ENCODE data around the gene SLC2A5.
"Not testable (repeated sequence)": the region's sequence is repeated elsewhere in the genome, so short reads cannot be mapped to it uniquely, and the experiment has no call there.

SLC2A5 gene

GRCh38 chr1:9069326-9070100, at the start of gene SLC2A5:
TSS of gene SLC2A5 (minus strand) at chr1:9069635. CDS start at chr1:9069536, 99 bp downstream.
- DNase-seq (ENCODE audit: low spot score), result no peak

GRCh38 chr1:9118186-9118585, 48.8 kb upstream of the SLC2A5 start:
- no peak for DNase-seq (ENCODE audit: low spot score)

- no peak for DNase-seq (ENCODE audit: low spot score)
These were observed 46.1 kb upstream of the SLC2A5 start for GRCh38 chr1:9115351-9116205.

- peak; percentile 55 for DNase-seq (ENCODE audit: low spot score)
These were observed 43.8 kb upstream of the SLC2A5 start for GRCh38 chr1:9112961-9113880.

- DNase-seq (ENCODE audit: low spot score), result peak; percentile 42
These were observed 42.5 kb upstream of the SLC2A5 start for GRCh38 chr1:9111957-9112356.

- no peak for DNase-seq (ENCODE audit: low spot score)
These were observed 41.9 kb upstream of the SLC2A5 start for GRCh38 chr1:9111357-9111691.

GRCh38 chr1:9110669-9111356, 41.4 kb upstream of the SLC2A5 start:
- peak; percentile 97 for DNase-seq (ENCODE audit: low spot score)

- DNase-seq (ENCODE audit: low spot score), result no peak
These were observed 38.7 kb upstream of the SLC2A5 start for GRCh38 chr1:9108056-9108665.

- DNase-seq (ENCODE audit: low spot score), result no peak
These were observed 37.7 kb upstream of the SLC2A5 start for GRCh38 chr1:9107136-9107535.

- no peak for DNase-seq (ENCODE audit: low spot score)
These were observed 36.9 kb upstream of the SLC2A5 start for GRCh38 chr1:9106286-9106685.

- no peak for DNase-seq (ENCODE audit: low spot score)
These were observed 36.0 kb upstream of the SLC2A5 start for GRCh38 chr1:9105336-9105867.

- peak; percentile 61 for DNase-seq (ENCODE audit: low spot score)
These were observed 32.2 kb upstream of the SLC2A5 start for GRCh38 chr1:9101510-9102146.

- DNase-seq (ENCODE audit: low spot score), result peak; percentile 57
These were observed 31.1 kb upstream of the SLC2A5 start for GRCh38 chr1:9100471-9101043.

GRCh38 chr1:9099555-9099954, 30.1 kb upstream of the SLC2A5 start:
- DNase-seq (ENCODE audit: low spot score), result no peak

- DNase-seq (ENCODE audit: low spot score), result no peak
These were observed 28.7 kb upstream of the SLC2A5 start for GRCh38 chr1:9097947-9098705.

GRCh38 chr1:9095818-9096217, 26.4 kb upstream of the SLC2A5 start:
- no peak for DNase-seq (ENCODE audit: low spot score)

GRCh38 chr1:9093996-9094595, 24.7 kb upstream of the SLC2A5 start:
- DNase-seq (ENCODE audit: low spot score), result not testable (repeated sequence)

GRCh38 chr1:9093581-9093980, 24.1 kb upstream of the SLC2A5 start:
- no peak for DNase-seq (ENCODE audit: low spot score)

- no peak for DNase-seq (ENCODE audit: low spot score)
These were observed 23.7 kb upstream of the SLC2A5 start for GRCh38 chr1:9093091-9093490.
